ENCODE results near the gene BASP1. TPM values are rescaled to one million over a fixed set of nuclear protein-coding genes. Genes with fewer than 3 reads are reported as not detected.

The BASP1 gene
- total RNA-seq, 2 donors from 2014 or later: 60.3 to 63.0 TPM

GRCh38 chr5:17259630-17260257, 42.3 kb downstream of the BASP1 start:
- no peak overlapping the region for H3K27ac Mint-ChIP-seq

DNA sequence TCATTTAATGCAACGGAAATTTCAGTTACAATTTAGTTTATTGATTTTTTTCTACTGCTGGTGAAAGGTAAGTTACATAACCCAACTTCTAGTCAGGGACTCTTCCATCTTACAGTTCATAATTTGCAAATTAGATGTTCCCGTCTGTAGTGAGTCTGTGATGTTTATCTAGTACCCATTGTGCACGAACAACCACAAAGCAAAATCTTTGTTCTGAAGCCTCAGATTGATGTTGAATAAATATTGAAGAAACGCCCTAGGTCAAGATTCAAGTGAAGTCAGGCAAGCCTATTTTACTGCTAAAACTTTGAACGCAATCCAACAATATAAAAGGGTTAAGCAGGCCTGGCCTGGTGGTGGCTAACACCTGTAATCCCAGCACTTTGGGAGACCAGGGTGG, 43.1 kb downstream of the BASP1 start:
- peaks cover 43% of the 10 kb centered on the region for H3K36me3 Mint-ChIP-seq (ENCODE audit: low read depth)
- 83 to 90% methylated on average over 1 to 5 of the region's 5 CpGs for WGBS, 2 experiments (ENCODE audit: insufficient coverage in 1 of 2, insufficient read length in 1 of 2)
- H3K4me1 ChIP-seq (ENCODE audit: control insufficient read depth, insufficient read depth, low read length): peaks cover 5% of the 10 kb centered on the region
- H3K4me1 Mint-ChIP-seq: peaks cover 31% of the 10 kb centered on the region
- DNase-seq: no peak
- no peak overlapping the region for H3K9ac ChIP-seq (ENCODE audit: extremely low read depth, low read length, poor library complexity, severe bottlenecking)
- no peaks in the 10 kb centered on the region for H3K27me3 Mint-ChIP-seq (ENCODE audit: insufficient read depth)
- H3K9me3 Mint-ChIP-seq: peaks cover 18% of the 10 kb centered on the region
- H3K27me3 ChIP-seq (ENCODE audit: control insufficient read depth, insufficient read depth, low read length, poor library complexity, severe bottlenecking): no peaks in the 10 kb centered on the region
- TF ChIP-seq CTCF (conservative IDR thresholded peaks at IDR 0.05): no peak
- H3K4me3 Mint-ChIP-seq: no peak overlapping the region
- no peak overlapping the region for H3K27ac Mint-ChIP-seq
- peaks cover 39% of the 10 kb centered on the region for H3K9me3 ChIP-seq (ENCODE audit: control insufficient read depth, low read length)
- H3K27ac ChIP-seq (ENCODE audit: low read depth, low read length): no peak overlapping the region
- no peak overlapping the region for H3K4me3 ChIP-seq (ENCODE audit: low read length)
- peaks cover 34% of the 10 kb centered on the region for H3K36me3 ChIP-seq (ENCODE audit: control insufficient read depth, insufficient read depth, low read length)

More at GRCh38 chr5:17259630-17260257, 42.3 kb downstream of the BASP1 start:
- Histone ChIP-seq H3K9ac (ENCODE audit: extremely low read depth, low read length, poor library complexity, severe bottlenecking) (no peak overlapping the region), H3K27me3 (ENCODE audit: control insufficient read depth, insufficient read depth, low read length, poor library complexity, severe bottlenecking) (no peaks in the 10 kb centered on the region), H3K4me1 (ENCODE audit: control insufficient read depth, insufficient read depth, low read length) (no peaks in the 10 kb centered on the region), H3K27ac (ENCODE audit: low read depth, low read length) (no peak overlapping the region), H3K4me3 (ENCODE audit: low read length) (no peak overlapping the region), H3K36me3 (ENCODE audit: control insufficient read depth, insufficient read depth, low read length) (peaks cover 42% of the 10 kb centered on the region), H3K9me3 (ENCODE audit: control insufficient read depth, low read length) (peaks cover 39% of the 10 kb centered on the region)
- H3K27me3 Mint-ChIP-seq (ENCODE audit: insufficient read depth): no peaks in the 10 kb centered on the region
- H3K9me3 Mint-ChIP-seq: peaks cover 18% of the 10 kb centered on the region
- no peak overlapping the region for H3K4me3 Mint-ChIP-seq
- DNase-seq: no peak
- 95 to 96% methylated on average over 4 to 5 of the region's 5 CpGs for WGBS, 2 experiments (ENCODE audit: insufficient coverage in 1 of 2, insufficient read length in 1 of 2)
- H3K4me1 Mint-ChIP-seq: peaks cover 25% of the 10 kb centered on the region
- no peak for TF ChIP-seq CTCF (conservative IDR thresholded peaks at IDR 0.05)
- peaks cover 49% of the 10 kb centered on the region for H3K36me3 Mint-ChIP-seq (ENCODE audit: low read depth)

GRCh38 chr5:17261075-17261474, 43.6 kb downstream of the BASP1 start:
- H3K36me3 Mint-ChIP-seq (ENCODE audit: low read depth): peaks cover 38% of the 10 kb centered on the region
- Histone ChIP-seq H3K36me3 (ENCODE audit: control insufficient read depth, insufficient read depth, low read length) (peaks cover 29% of the 10 kb centered on the region), H3K27me3 (ENCODE audit: control insufficient read depth, insufficient read depth, low read length, poor library complexity, severe bottlenecking) (no peaks in the 10 kb centered on the region), H3K27ac (ENCODE audit: low read depth, low read length) (no peak overlapping the region), H3K4me3 (ENCODE audit: low read length) (no peak overlapping the region), H3K4me1 (ENCODE audit: control insufficient read depth, insufficient read depth, low read length) (peaks cover 9% of the 10 kb centered on the region), H3K9me3 (ENCODE audit: control insufficient read depth, low read length) (peaks cover 39% of the 10 kb centered on the region), H3K9ac (ENCODE audit: extremely low read depth, low read length, poor library complexity, severe bottlenecking) (no peak overlapping the region)
- TF ChIP-seq CTCF (conservative IDR thresholded peaks at IDR 0.05): no peak
- H3K9me3 Mint-ChIP-seq: peaks cover 18% of the 10 kb centered on the region
- no peak overlapping the region for H3K27ac Mint-ChIP-seq
- WGBS, 2 experiments (ENCODE audit: insufficient coverage in 1 of 2, insufficient read length in 1 of 2): 87 to 94% methylated on average over 2 to 3 of the region's 3 CpGs
- peaks cover 36% of the 10 kb centered on the region for H3K4me1 Mint-ChIP-seq
- no peak for DNase-seq
- H3K4me3 Mint-ChIP-seq: no peak overlapping the region
- H3K27me3 Mint-ChIP-seq (ENCODE audit: insufficient read depth): no peaks in the 10 kb centered on the region
